Activated naive CD4-positive, alpha-beta T cell treated with Interleukin-2 at 50 U/mL for 16 hours (primary cell): Measurements from ENCODE around the gene SH2D3A.
"Not testable (repeated sequence)": the region's sequence is repeated elsewhere in the genome, so short reads cannot be mapped to it uniquely, and the experiment has no call there.

ENCODE experiments used
- DNase-seq: peaks from one replicate; pipeline ENCODE4 v3.0.0-alpha.2; 2020

Gene SH2D3A

DNA sequence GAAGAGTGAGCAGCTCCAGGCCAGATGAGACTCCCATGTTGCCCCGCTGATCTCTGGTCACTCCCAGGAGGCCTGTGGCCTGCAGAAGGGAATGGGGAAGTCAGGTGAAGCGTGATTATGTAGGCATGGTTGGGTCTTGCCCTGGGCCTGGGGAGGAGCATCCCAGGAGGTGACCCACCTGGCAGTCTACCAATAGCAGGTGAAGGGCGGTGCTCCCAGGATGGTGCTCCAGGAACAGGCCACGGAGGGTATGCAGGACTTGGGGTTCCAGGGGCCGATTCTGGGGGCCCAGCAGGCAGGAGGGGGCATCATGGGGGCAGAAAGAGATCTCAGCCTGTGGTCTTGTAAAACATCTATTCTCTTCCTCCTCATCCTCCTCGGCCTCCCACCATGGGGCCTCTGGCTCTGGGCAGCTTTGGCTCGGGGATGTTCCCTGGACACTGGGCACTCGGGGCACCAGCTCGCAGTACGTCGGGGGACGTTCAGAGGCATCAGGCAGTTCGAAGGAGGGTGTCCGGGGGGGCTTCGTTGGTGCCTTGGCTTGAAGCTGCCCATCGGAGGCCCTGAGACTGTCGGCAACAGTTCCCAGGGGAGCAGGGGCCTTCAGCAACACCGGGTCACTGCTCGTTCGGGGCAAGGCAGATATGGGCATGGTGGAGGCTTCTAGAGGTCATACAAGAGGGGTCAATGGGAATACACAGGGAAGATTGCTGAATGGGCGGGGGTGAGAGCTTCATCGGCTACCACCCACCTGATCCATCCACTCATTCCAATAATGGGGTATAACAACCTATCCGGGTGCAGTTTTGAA is 12.4 kb downstream of the SH2D3A start:
- DNase-seq, result no peak

- no peak for DNase-seq
These were observed 13.1 kb downstream of the SH2D3A start for GRCh38 chr19:6754136-6754535.

DNA sequence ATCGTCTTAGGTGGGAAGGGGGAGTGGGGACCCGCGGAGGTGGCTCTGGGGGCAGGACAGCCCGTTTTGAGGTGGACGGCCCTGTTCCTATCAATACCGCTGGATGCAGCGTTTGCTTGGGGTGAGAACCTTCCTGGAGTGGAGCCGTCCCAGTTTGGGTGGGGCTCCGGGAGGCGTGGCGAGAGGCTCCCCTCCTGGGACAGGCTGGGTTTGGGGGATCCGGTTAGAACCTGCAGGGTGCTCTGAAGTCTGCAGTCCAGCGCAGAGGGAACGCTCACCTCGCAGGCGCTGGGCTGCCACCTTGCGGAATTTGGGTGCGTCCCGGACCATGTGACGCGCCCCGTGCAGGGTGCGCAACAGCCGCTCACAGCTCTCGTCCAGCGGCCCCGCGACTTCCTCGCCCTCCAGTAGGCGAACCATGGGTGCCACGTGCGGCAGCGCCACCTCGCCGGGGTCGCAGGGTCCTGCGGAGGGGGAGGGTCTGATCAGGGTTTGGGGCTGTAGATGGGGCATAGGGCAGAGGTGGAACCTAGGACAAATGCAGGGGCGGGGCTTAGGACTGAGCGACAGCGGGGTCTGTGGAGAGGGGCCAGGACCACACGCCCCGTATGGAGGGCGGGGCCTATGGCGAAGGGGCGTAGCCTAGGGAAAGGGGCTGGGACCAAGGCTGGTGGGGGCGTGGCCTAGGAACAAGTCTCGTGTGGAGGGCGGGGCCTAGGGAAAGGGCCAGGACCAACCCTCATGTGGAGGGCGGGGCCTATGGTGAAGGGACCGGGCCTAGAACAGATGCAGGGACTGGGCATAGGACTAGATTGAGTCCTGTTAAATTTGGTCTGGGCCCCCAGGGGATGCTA is 13.8 kb downstream of the SH2D3A start:
- DNase-seq, result peak; percentile 79

DNA sequence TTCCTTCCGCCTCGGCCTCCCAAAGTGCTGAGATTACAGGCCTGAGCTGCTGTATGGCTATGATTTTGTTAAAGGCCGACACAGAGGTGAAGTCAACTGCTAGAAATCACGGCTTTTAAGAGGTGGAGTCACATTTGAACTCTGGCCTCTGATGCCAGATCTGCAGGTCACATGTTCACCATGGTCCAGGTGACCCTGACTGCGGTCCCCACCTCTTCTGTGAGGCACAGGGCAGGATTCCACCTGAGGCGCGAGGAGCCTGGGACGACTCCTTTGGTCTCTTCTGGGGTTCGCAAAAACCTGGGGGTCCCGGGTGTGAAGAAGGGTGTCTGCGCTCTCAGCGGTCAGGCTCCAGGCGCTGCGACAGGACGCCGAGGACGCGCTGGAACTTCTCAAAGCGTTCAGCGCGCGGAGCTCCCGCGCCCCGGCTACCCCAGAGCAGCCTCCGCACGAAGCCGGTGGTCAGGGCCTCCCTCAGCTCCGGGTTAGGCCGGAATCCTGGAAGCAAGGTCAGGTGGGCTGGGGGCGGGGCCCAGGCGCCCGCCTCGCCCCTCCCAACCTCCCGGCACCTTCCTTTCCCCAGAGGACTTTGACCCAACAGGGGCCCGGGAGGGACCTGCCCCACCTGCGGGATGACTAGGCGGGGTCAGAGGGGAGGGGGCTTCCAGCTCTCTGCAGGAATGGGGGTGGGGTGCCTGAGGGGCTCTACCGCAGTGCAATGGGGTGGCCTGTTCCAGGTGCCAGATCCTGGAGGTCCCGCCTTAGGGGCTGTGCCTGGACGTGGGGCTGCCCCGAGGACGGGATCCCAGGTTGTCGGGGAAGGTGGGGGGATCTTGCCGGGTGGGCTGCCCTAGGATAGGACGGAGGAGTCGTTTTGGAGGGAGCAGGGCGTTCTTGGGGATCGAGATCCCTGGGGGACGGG is 14.7 kb downstream of the SH2D3A start:
- no peak for DNase-seq

GRCh38 chr19:6751189-6751588 is 16.0 kb downstream of the SH2D3A start:
- DNase-seq, result no peak

DNA sequence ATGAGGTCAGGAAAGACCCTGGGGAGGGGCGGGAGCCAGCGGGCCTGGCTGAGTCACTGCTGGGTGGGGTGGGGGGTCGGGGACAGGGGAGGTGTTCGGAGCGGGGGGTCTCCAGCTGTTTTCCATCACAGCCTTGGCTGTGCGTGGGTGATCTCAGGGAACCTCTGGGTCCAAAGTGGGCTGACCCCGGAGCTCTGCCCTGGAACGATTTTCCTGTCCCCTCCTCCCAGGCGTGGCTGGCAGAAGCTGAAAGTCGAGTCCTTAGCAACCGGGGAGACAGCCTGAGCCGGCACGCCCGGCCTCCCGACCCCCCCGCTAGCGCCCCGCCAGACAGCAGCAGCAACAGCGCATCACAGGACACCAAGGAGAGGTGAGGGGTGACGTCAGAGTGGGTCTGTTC is 17.2 kb downstream of the SH2D3A start:
- DNase-seq, result no peak

- DNase-seq, result not testable (repeated sequence)
These were observed 18.7 kb downstream of the SH2D3A start for GRCh38 chr19:6748543-6748942.

- DNase-seq, result no peak
These were observed 21.3 kb downstream of the SH2D3A start for GRCh38 chr19:6745965-6746364.

DNA sequence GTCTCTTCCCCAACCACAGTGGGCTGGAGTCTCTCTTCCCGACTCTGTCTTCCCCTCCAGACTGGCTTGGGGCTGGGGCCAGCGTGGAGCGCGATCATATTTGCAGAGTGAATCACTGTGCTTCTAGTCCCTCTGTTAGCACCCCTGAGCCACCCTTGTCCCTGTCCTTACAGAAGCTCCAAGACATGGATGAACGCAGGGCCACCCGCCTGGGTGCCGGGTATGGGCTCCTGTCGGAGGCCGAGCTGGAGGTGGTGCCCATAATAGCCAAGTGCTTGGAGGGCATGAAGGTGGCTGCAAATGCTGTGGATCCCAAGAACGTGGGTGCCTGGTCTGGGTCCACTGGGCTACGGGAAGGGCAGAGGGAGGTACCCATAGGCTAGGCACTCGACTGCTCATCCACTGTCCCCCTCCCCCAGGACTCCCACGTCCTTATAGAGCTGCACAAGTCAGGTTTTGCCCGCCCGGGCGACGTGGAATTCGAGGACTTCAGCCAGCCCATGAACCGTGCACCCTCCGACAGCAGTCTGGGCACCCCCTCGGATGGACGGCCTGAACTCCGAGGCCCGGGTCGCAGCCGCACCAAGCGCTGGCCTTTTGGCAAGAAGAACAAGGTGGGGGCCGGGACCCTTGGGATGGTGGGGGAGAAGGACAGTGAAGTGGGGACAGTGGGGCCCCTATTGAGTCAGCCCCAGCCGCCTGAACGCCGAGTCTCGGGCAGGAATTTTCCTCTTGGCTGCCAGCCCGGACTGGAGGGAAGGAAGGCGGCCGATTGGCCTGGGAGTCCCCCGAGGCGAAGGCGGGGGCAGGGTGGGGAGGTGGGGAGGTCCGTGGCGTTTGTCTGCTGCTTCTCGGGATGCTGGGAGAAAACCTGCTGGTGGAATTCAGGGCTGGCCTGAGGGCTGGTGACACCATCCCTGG is 22.6 kb downstream of the SH2D3A start:
- DNase-seq, result no peak

DNA sequence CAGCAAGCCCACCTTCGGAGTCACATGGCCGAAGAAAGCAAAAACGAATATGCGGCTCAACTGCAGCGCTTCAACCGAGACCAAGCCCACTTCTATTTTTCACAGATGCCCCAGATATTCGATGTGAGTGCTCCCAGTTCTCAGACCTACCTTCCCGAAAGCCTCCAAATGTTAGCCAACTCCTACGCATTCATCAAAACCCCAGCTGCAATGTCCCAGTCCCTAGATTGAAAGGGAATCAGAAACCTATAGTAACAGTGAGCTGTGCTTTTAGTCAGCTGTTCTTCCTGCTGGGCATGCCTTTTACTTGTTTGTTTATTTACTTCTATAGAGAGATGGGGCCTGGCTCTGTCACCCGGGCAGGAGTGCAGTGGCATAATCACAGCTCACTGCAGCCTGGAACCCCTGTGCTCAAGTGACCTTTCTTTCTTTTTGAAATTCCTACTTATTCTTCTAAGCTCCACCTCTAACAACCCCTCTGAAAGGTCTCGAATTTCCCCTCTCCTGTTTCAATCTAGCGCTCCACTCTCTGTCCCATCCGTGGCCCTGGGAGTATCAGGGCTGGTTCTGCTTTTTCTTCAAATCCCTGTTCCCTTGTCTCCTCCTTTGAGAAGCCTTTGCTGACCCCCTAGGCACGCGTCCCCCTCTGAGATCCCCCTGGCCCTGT is 23.4 kb downstream of the SH2D3A start:
- no peak for DNase-seq

DNA sequence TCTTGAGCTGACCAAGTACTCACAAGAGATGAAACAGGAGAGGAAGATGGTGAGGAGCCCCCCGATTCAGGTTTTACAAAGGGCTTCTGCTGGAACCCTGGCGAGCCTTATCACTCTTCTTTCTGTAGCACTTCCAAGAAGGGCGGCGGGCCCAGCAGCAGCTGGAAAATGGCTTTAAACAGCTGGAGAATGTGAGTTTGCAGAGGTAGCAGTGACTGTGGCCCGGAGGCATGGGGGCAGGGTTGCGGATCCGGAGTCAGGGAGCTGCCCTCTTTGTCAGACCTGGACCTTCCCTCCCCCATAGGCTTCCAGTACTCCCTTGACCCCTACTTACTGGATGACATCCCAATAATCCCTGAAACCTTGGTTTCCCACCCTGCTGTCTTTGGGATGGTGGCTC is 24.2 kb downstream of the SH2D3A start:
- DNase-seq, result no peak

DNA sequence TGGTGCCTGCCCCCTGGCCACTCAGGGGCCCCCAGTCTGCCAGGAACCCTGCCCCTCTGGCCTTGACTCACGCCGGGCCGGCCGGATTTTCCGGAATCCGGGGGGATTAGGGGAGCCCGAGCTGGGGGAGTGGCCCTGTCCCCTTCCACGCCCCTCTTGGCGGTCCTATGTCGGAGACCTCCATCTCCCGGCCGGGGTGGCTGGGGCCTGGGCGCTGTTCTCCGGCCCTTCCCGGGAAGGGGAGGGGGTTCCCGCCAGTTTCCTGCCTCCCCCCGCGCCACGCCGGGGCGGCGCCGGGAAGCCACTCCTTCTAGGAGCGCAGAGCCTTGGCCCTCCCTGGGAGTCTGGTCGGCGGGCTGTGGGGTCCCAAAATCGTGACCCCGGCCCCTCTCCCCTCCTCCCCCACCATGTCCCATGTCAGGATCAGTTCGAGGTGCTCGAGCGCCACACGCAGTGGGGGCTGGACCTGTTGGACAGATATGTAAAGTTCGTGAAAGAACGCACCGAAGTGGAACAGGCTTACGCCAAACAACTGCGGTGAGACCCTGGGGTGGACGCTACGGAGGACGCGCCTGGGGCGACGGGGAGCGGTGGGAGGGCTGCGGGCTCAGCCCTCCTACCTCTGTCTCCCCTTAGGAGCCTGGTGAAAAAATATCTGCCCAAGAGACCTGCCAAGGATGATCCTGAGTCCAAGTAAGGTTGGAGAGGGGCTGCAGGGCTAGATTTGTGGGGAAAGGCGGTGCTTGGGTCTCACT is 26.5 kb downstream of the SH2D3A start:
- peak; percentile 10 for DNase-seq

- peak; percentile 17 for DNase-seq
These were observed 27.2 kb downstream of the SH2D3A start for GRCh38 chr19:6739883-6740588.

- DNase-seq, result peak; percentile 82
These were observed 27.8 kb downstream of the SH2D3A start, which contains the start of gene TRIP10 for GRCh38 chr19:6739390-6739882. TRIP10 (plus strand) TSS chr19:6739680; CDS start chr19:6739762, 82 bp downstream.

GRCh38 chr19:6738787-6739389 is 28.3 kb downstream of the SH2D3A start:
- DNase-seq, result peak; percentile 24

DNA sequence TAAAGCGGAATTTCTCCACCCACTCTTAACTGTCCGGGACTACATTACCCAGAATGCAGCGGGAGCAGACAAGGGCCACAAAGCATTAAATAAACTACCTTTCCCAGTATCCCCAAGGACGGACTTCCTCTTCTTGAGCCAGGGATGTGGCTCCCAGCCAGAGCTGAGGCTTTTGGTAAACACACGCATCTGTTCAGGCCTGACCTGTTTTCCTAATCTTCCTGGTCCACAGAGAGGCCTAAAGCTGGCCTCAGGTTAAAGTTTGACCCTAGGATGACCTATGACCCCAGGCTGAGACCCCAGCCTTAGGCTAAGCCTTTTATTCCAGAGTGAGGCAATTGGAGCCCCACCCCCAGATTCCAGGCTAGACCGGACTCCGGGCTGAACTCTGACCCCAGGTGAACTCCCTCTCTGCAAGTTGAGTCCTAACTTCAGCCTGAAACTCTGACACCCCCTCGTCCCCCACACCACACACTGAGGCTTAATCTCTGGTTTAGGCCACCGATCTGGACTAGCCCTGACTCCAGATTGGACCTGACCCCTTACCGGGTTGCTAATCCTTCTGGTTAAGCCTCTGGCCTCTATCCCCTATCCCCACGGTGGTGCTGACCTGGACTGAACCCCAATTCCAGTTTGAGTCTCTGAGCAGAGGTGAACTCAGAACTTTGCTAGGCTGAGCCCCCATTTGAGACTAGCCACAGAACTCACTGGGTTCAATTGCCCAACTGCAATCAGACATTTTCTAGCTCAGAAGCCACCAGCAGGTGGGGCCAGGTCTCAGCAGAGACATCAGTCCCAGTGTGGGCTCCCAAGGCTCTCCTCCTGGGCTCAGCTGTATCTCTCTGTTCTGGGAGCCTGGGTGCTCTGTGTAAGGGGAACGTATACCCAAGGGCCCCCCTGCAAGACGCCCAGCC is 29.1 kb downstream of the SH2D3A start:
- peak; percentile 81 for DNase-seq

GRCh38 chr19:6737284-6737872 is 29.9 kb downstream of the SH2D3A start, which contains the start of gene GPR108:
GPR108 (minus strand) TSS chr19:6737580; CDS start chr19:6737576, 4 bp downstream.
- peak; percentile 100 for DNase-seq
